Natural killer cell (primary cell): ENCODE results near the gene RAP1GAP. TPM values are rescaled to one million over a fixed set of nuclear protein-coding genes. Genes with fewer than 3 reads are reported as not detected.

Experiments used
- ATAC-seq, 3 donors: fragments of 150-1000 bp in 2 of 3; fragments of 200-7000 bp in 1 of 3; cut with Tn5 transposase; 1 replicate in 1 of 3; 2 replicates in 2 of 3; pipeline ENCODE4 v1.10.0; 2021; ENCODE audit warnings: mild to moderate bottlenecking in 2 of 3, moderate library complexity in 2 of 3
- DNase-seq, 2 donors: peaks; one replicate each; pipeline versions ENCODE4 v3.0.0 to v3.0.0-alpha.2; 2013 to 2021; ENCODE audit warnings: mixed read lengths in 1 of 2
- H3K27ac ChIP-seq: one replicate; pipeline ENCODE4 v1.5.1; 2013; ENCODE audit warnings: mild to moderate bottlenecking, low read length
- H3K27me3 ChIP-seq: one replicate; pipeline ENCODE4 v1.6.1; 2013; ENCODE audit warnings: low read length; ENCODE audit not compliant: control insufficient read depth, insufficient read depth
- H3K36me3 ChIP-seq: one replicate; pipeline ENCODE4 v1.6.1; 2013; ENCODE audit warnings: low read length; ENCODE audit not compliant: control insufficient read depth, insufficient read depth
- H3K4me1 ChIP-seq: one replicate; pipeline ENCODE4 v1.6.1; 2013; ENCODE audit warnings: low read length; ENCODE audit not compliant: control insufficient read depth, insufficient read depth
- H3K4me3 ChIP-seq: one replicate; pipeline ENCODE4 v1.5.1; 2013; ENCODE audit warnings: low read length
- H3K9me3 ChIP-seq: one replicate; pipeline ENCODE4 v1.6.1; 2013; ENCODE audit warnings: low read length; ENCODE audit not compliant: control insufficient read depth, insufficient read depth
- H3K27ac Mint-ChIP-seq, 2 donors: one replicate each; pipeline ENCODE4 v1.8.0; 2022; ENCODE audit warnings: mild to moderate bottlenecking in 2 of 2, mixed read lengths in 2 of 2, moderate library complexity in 1 of 2
- H3K27me3 Mint-ChIP-seq, 2 donors: one replicate each; pipeline ENCODE4 v1.8.0; 2022; ENCODE audit warnings: low read depth in 2 of 2, mixed read lengths in 2 of 2
- H3K36me3 Mint-ChIP-seq: one replicate; pipeline ENCODE4 v1.8.0; 2022; ENCODE audit warnings: mixed read lengths
- H3K4me1 Mint-ChIP-seq, 2 donors: one replicate each; pipeline ENCODE4 v1.8.0; 2022; ENCODE audit warnings: mixed read lengths in 2 of 2
- H3K4me3 Mint-ChIP-seq: one replicate; pipeline ENCODE4 v1.8.0; 2022; ENCODE audit warnings: mild to moderate bottlenecking, moderate library complexity, mixed read lengths
- H3K9me3 Mint-ChIP-seq, 2 donors: one replicate each; pipeline ENCODE4 v1.8.0; 2022; ENCODE audit warnings: mixed read lengths in 2 of 2
- WGBS: methylation state at CpG from one replicate; pipeline ENCODE4 v1.1.7; 2013; ENCODE audit warnings: missing lambda C conversion rate; ENCODE audit not compliant: insufficient coverage; 5-methylcytosine and 5-hydroxymethylcytosine counted together
- intact Hi-C: fragments of 100-400 bp; cut with micrococcal nuclease; formaldehyde crosslinking; loops from one replicate; pipeline ENCODE4 v1.14.2; 2022
- total RNA-seq, 4 donors: library from RNA; stranded (reverse); fragments of 120-200 nt in 1 of 4; gene quantifications; one replicate each; pipeline versions ENCODE4 v1.2.3 to v1.2.4, GENCODE V29; 2013 to 2022
- TF ChIP-seq, protein P1 (sequence below): fragments of 200-600 bp; IDR thresholded peaks from one replicate; pipeline ENCODE4 v1.8.0; 2022; ENCODE audit warnings: antibody characterized with exemption

The RAP1GAP gene
- total RNA-seq, 3 donors from 2014 or later (not counting 1 experiment from before 2014, with no cell fraction given), result 0.47 to 1.1 TPM; not detected in 1

DNA sequence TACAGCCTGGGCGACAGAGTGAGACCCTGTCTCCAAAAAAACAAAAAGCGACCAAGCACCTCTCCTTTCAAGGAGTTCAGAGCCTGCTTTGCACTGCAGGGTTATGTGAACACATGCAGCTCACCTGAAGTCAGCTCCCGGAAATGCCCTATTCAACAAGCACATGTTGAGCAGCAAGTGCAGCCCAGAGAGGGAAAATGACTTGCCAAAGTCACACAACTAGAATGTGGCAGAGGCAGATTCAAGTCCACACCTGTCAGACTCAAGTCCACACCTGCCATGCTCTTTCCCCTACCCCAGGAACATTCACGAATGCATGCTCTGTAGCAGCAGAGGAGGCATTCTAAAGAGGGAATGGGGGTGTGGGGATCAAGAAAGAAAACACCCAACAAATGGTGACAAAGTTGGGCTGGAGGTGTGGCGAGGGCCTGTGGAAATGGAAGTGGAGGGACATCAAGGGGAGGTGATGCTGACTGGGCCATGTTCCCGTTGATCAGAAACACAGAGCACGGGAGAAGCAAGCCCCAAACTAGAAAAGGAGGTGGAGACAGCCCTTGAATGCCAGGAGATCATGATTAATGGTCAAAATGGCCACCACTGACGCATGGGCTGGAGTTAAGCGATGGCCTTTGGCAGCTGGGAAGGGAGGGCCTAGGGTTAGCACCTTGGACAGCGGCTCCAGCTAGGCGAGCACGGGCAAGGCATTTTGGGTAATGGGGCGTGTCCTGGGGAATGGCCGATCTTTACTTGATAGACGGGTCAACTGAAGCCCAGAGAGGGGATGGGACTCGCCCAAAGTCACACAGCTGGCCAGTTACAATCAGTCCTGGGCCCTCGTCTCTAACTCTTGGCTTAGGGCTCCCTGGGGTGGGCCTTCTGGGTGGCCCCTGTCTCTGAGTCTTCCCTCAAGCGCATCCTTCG lies 21.5 kb downstream of the RAP1GAP start:
- Histone ChIP-seq H3K4me3 (no peak overlapping the region), H3K27ac (no peak overlapping the region), H3K4me1 (peaks cover 14% of the 10 kb centered on the region), H3K27me3 (peaks cover 13% of the 10 kb centered on the region), H3K9me3 (no peaks in the 10 kb centered on the region), H3K36me3 (no peaks in the 10 kb centered on the region)
- DNase-seq (peak in 1 of 2 donors; percentile 45), ATAC-seq (peak in 2 of 3 donors; percentile 38 to 46)
- Mint-ChIP-seq H3K36me3 (no peaks in the 10 kb centered on the region), H3K9me3 (no peaks in the 10 kb centered on the region), H3K4me3 (no peak overlapping the region), H3K27ac (no peak overlapping the region), H3K4me1 (peaks cover 6 to 17% of the 10 kb centered on the region in 2 donors), H3K27me3 (peaks cover 36 to 37% of the 10 kb centered on the region in 2 donors)
- TF ChIP-seq, protein P1, sequence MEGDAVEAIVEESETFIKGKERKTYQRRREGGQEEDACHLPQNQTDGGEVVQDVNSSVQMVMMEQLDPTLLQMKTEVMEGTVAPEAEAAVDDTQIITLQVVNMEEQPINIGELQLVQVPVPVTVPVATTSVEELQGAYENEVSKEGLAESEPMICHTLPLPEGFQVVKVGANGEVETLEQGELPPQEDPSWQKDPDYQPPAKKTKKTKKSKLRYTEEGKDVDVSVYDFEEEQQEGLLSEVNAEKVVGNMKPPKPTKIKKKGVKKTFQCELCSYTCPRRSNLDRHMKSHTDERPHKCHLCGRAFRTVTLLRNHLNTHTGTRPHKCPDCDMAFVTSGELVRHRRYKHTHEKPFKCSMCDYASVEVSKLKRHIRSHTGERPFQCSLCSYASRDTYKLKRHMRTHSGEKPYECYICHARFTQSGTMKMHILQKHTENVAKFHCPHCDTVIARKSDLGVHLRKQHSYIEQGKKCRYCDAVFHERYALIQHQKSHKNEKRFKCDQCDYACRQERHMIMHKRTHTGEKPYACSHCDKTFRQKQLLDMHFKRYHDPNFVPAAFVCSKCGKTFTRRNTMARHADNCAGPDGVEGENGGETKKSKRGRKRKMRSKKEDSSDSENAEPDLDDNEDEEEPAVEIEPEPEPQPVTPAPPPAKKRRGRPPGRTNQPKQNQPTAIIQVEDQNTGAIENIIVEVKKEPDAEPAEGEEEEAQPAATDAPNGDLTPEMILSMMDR, result no peak
- 39% methylated on average over 19 of the region's 19 CpGs for WGBS
- intact Hi-C loops, result no loop called here

DNA sequence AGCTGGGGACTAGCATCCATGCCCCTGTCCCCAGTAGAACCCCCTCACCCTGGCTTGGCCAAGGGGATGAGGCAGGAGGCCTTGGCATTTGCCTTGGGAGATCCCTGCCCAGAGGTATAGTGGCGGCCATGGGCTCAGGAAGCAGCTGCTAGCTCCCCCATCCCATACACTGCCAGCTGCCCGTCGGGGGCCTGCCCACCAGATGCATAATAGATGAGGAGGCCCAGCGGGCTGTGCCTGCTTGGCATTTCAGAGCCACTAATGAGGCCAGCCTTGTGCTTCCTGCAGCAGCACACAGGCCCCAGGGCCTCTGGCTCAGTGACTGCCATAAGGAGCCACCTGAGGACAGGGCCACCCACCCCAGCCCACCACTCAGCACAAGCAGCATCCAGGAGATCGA lies 23.6 kb downstream of the RAP1GAP start:
- peaks cover 5% of the 10 kb centered on the region for H3K27me3 ChIP-seq
- TF ChIP-seq, protein P1, result no peak
- no peak overlapping the region for H3K4me3 Mint-ChIP-seq
- no peak overlapping the region for H3K27ac ChIP-seq
- peaks cover 29 to 30% of the 10 kb centered on the region in 2 donors for H3K27me3 Mint-ChIP-seq
- H3K4me1 Mint-ChIP-seq, result no peaks in the 10 kb centered on the region
- H3K27ac Mint-ChIP-seq, result no peak overlapping the region
- H3K9me3 ChIP-seq, result no peaks in the 10 kb centered on the region
- intact Hi-C loops, result no loop called here
- H3K36me3 Mint-ChIP-seq, result no peaks in the 10 kb centered on the region
- H3K9me3 Mint-ChIP-seq, result no peaks in the 10 kb centered on the region
- DNase-seq (no peak), ATAC-seq (no peak)
- H3K36me3 ChIP-seq, result no peaks in the 10 kb centered on the region
- 79% methylated on average over 5 of the region's 5 CpGs for WGBS
- H3K4me3 ChIP-seq, result no peak overlapping the region
- peaks cover 2% of the 10 kb centered on the region for H3K4me1 ChIP-seq

DNA sequence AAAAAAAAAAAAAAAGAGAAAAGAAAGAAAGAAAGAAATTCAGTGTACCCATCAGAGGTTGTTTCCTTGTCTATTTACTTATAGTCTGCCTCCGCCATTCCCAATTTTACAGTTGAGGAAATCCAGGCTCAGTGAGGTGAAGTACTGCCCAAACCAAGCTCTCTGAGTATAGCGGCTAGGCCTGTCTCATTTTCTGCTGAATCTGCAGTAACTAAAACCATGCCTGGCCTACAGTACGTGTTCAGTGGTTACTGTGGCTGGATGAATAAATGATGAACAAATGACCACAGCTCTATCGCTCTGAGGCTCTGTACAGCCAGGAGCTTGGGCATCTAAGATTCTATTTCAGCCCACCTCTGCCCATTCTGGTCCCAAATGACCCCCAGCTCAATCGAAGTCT lies 24.3 kb downstream of the RAP1GAP start:
- TF ChIP-seq, protein P1, result no peak
- no peaks in the 10 kb centered on the region for H3K36me3 ChIP-seq
- DNase-seq (no peak), ATAC-seq (no peak)
- H3K4me3 Mint-ChIP-seq, result no peak overlapping the region
- no peak overlapping the region for H3K27ac ChIP-seq
- H3K27ac Mint-ChIP-seq, result no peak overlapping the region
- H3K27me3 ChIP-seq, result no peaks in the 10 kb centered on the region
- no peaks in the 10 kb centered on the region for H3K4me1 ChIP-seq
- no peak overlapping the region for H3K4me3 ChIP-seq
- no peaks in the 10 kb centered on the region for H3K36me3 Mint-ChIP-seq
- peaks cover 29 to 30% of the 10 kb centered on the region in 2 donors for H3K27me3 Mint-ChIP-seq
- no peaks in the 10 kb centered on the region for H3K9me3 Mint-ChIP-seq
- no peaks in the 10 kb centered on the region for H3K4me1 Mint-ChIP-seq
- H3K9me3 ChIP-seq, result no peaks in the 10 kb centered on the region
- WGBS, result 84% methylated on average over 5 of the region's 5 CpGs
- intact Hi-C loops, result no loop called here
